Effector CD4-positive, alpha-beta T cell (primary cell): ENCODE results near the gene ZNF610.

ENCODE experiments used
- DNase-seq: peaks from one replicate; pipeline ENCODE4 v3.0.0-alpha.2; 2020

Gene ZNF610

GRCh38 chr19:52398081-52398441 is 62.0 kb downstream of the ZNF610 start:
- DNase-seq: no peak

- no peak for DNase-seq
Measured at GRCh38 chr19:52410276-52410675, 74.2 kb downstream of the ZNF610 start.

- no peak for DNase-seq
Measured at GRCh38 chr19:52415711-52416110, 79.7 kb downstream of the ZNF610 start.
